HepG2 (cell line): ENCODE data around the gene GINS2. TPM values are rescaled to one million over a fixed set of nuclear protein-coding genes. Genes with fewer than 3 reads are reported as not detected.

ENCODE experiments used
- ATF6 ChIP-seq: sonication (generic); formaldehyde crosslinking; conservative IDR thresholded peaks from 2 replicates; pipeline ENCODE4 v1.4.0; 2020; ENCODE audit warnings: missing genetic modification reagents
- DNMT1 ChIP-seq: sonication (generic); formaldehyde crosslinking; IDR thresholded peaks from 2 replicates; pipeline ENCODE4 v1.5.1; 2020; ENCODE audit warnings: mild to moderate bottlenecking, missing genetic modification reagents
- FOXP1 ChIP-seq, 2 experiments: fragments of 450-650 bp in 1 of 2; IDR thresholded peaks; 2 replicates each; pipeline ENCODE4 v1.6.1; 2017 to 2018; ENCODE audit warnings: antibody characterized with exemption in 1 of 2
- GMEB1 ChIP-seq: sonication (generic); formaldehyde crosslinking; IDR thresholded peaks from 2 replicates; pipeline ENCODE4 v1.5.1; 2020; ENCODE audit warnings: missing genetic modification reagents, mild to moderate bottlenecking, borderline replicate concordance
- GPBP1L1 ChIP-seq: sonication (generic); formaldehyde crosslinking; IDR thresholded peaks from 2 replicates; pipeline ENCODE4 v1.5.0; 2020; ENCODE audit warnings: mild to moderate bottlenecking, missing genetic modification reagents
- JARID2 ChIP-seq: sonication (generic); formaldehyde crosslinking; IDR thresholded peaks from 2 replicates; pipeline ENCODE4 v1.8.1; 2023; ENCODE audit warnings: missing genetic modification reagents, inconsistent platforms; ENCODE audit not compliant: insufficient replicate concordance
- POGK ChIP-seq: sonication (generic); formaldehyde crosslinking; conservative IDR thresholded peaks from 2 replicates; pipeline ENCODE4 v1.8.0; 2022; ENCODE audit warnings: mild to moderate bottlenecking, moderate library complexity, missing genetic modification reagents
- POLR2AphosphoS2 ChIP-seq: IDR thresholded peaks from 2 replicates; pipeline ENCODE4 v1.6.1; 2011; ENCODE audit warnings: low read depth, low read length, improper control_type of control experiment
- SIN3A ChIP-seq: IDR thresholded peaks from 2 replicates; pipeline ENCODE4 v1.6.1; 2011; ENCODE audit warnings: low read depth, mild to moderate bottlenecking, control low read depth, low read length, borderline replicate concordance
- SRSF4 ChIP-seq: fragments of 200-400 bp; formaldehyde crosslinking; IDR thresholded peaks from one replicate; pipeline ENCODE4 v1.6.1; 2018; ENCODE audit warnings: mild to moderate bottlenecking, low read depth, low read length, moderate library complexity; ENCODE audit not compliant: poor library complexity, severe bottlenecking
- ZFP37 ChIP-seq: sonication (generic); formaldehyde crosslinking; IDR thresholded peaks from 2 replicates; pipeline ENCODE4 v1.4.0; 2020; ENCODE audit warnings: missing genetic modification reagents, borderline replicate concordance
- ZFP82 ChIP-seq: sonication (generic); formaldehyde crosslinking; IDR thresholded peaks from 2 replicates; pipeline ENCODE4 v1.5.1; 2020; ENCODE audit warnings: mild to moderate bottlenecking, missing genetic modification reagents, borderline replicate concordance
- ZHX1 ChIP-seq: sonication (generic); formaldehyde crosslinking; IDR thresholded peaks from 2 replicates; pipeline ENCODE4 v1.8.1; 2022; ENCODE audit warnings: low read depth, mild to moderate bottlenecking, missing genetic modification reagents
- ZNF121 ChIP-seq: sonication (generic); formaldehyde crosslinking; IDR thresholded peaks from 2 replicates; pipeline ENCODE4 v1.5.0; 2020; ENCODE audit warnings: mild to moderate bottlenecking, missing genetic modification reagents
- ZNF224 ChIP-seq: sonication (generic); formaldehyde crosslinking; IDR thresholded peaks from 2 replicates; pipeline ENCODE4 v1.5.0; 2020; ENCODE audit warnings: mild to moderate bottlenecking, missing genetic modification reagents
- ZNF317 ChIP-seq: sonication (generic); formaldehyde crosslinking; IDR thresholded peaks from 2 replicates; pipeline ENCODE4 v1.5.0; 2020; ENCODE audit warnings: mild to moderate bottlenecking, missing genetic modification reagents
- ZNF329 ChIP-seq: sonication (generic); formaldehyde crosslinking; IDR thresholded peaks from 2 replicates; pipeline ENCODE4 v1.9.0; 2021; ENCODE audit warnings: low read depth, mild to moderate bottlenecking, missing genetic modification reagents
- ZNF350 ChIP-seq: sonication (generic); formaldehyde crosslinking; IDR thresholded peaks from 2 replicates; pipeline ENCODE4 v1.4.0; 2020; ENCODE audit warnings: mild to moderate bottlenecking, low read depth, missing genetic modification reagents, borderline replicate concordance
- ZNF441 ChIP-seq: sonication (generic); formaldehyde crosslinking; IDR thresholded peaks from 2 replicates; pipeline ENCODE4 v1.7.0; 2021; ENCODE audit warnings: missing genetic modification reagents, borderline replicate concordance
- polyA plus RNA-seq, 8 experiments: library from polyadenylated mRNA; depleted of rRNA in 3 of 8; stranded (reverse) in 7 of 8; unstranded in 1 of 8; fragments of >200 nt; fragmentation: Illumina TruSeq in 4 of 8; extraction: Trizol in 4 of 8; gene quantifications; 2 replicates each; pipeline versions ENCODE4 v1.2.1 to v1.2.3, GENCODE V29; 2011 to 2016; ENCODE audit warnings: low read depth in 4 of 8, missing spikeins in 1 of 8, mixed read lengths in 1 of 8; ENCODE audit not compliant: insufficient read depth in 1 of 8
- total RNA-seq, 5 experiments: library from RNA; depleted of rRNA; stranded (reverse); fragments of >200 nt; fragmentation: Illumina TruSeq; extraction: Trizol; gene quantifications; 2 replicates each; pipeline ENCODE4 v1.2.3, GENCODE V29; 2016; ENCODE audit warnings: low read depth in 1 of 5

The GINS2 gene
- total and polyA plus RNA-seq, 2 of the 13 experiments (the other 11 are each of a cell fraction or from before 2014, with no cell fraction given), result 10.6 to 48.3 TPM

DNA sequence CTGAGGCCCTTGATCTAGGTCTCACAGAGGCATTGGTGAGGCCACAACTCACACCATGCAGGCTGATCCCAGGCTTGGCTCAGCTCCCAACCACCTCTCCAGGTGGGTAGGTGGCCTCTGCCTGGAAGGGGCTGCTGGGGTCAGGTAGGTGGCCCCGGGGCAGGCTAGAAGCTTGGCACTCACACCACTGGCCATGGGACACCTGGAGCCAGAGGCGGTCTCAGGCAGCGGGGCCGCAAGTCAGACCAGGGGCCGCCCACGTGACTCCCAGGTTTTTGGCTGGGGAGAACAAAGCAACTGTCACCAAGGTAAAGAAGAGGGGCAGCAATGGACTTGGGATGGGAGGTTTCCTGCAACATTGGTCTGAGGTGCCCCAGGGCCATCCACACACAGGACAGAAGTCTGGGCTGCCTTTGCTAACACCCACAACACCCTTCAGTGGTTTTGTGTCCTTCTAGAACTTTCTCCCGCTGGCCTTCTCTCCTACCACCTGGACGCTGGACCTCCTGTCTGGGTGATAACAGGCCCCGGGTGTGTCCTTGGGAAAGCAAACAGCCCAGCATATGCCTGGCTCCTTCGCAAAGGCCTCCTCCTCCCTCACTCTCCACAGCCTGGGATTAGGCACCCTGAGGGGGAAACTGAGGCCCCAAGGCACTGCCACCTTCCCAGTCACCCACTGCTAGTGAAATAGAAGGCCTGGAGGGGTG lies 45.7 kb upstream of the GINS2 start (continued):
- TF ChIP-seq ZNF441 (CRISPR knock-in tag) (no peak), ZHX1 (CRISPR knock-in tag) (no peak), ZNF350 (CRISPR knock-in tag) (0 out of 2 replicates have a peak, but pooled peaks have one; percentile 36), GPBP1L1 (CRISPR knock-in tag) (no peak), POGK (CRISPR knock-in tag) (no peak), ATF6 (CRISPR knock-in tag) (no peak), ZNF329 (CRISPR knock-in tag) (no peak), JARID2 (CRISPR knock-in tag) (no peak), ZNF317 (CRISPR knock-in tag) (no peak), ZFP82 (CRISPR knock-in tag) (no peak), GMEB1 (CRISPR knock-in tag) (no peak), FOXP1 (IDR thresholded peaks at IDR 0.05) (no peak), FOXP1 (CRISPR knock-in tag; IDR thresholded peaks at IDR 0.05) (peak; percentile 5; the same call in 1 of the 2 replicates), SIN3A (no peak), ZNF121 (no peak), POLR2AphosphoS2 (no peak), DNMT1 (CRISPR knock-in tag) (no peak), SRSF4 (no peak), ZFP37 (0 out of 2 replicates have a peak, but pooled peaks have one; percentile 27), ZNF224 (no peak)
